BLaER1 (cell line): ENCODE results near the gene C21orf91.

Experiments
- H3K27ac ChIP-seq: shearing (Covaris generic); formaldehyde crosslinking; 2 replicates; pipeline ENCODE4 v1.8.1; 2022
- H3K27me3 ChIP-seq: shearing (Covaris generic); formaldehyde crosslinking; 2 replicates; pipeline ENCODE4 v1.8.1; 2022
- H3K36me3 ChIP-seq: shearing (Covaris generic); formaldehyde crosslinking; 2 replicates; pipeline ENCODE4 v1.8.1; 2022
- H3K4me1 ChIP-seq: shearing (Covaris generic); formaldehyde crosslinking; 2 replicates; pipeline ENCODE4 v1.8.1; 2022
- H3K4me2 ChIP-seq: shearing (Covaris generic); formaldehyde crosslinking; 2 replicates; pipeline ENCODE4 v1.8.1; 2022
- H3K4me3 ChIP-seq: shearing (Covaris generic); formaldehyde crosslinking; 2 replicates; pipeline ENCODE4 v1.8.1; 2022
- H3K9ac ChIP-seq: shearing (Covaris generic); formaldehyde crosslinking; 2 replicates; pipeline ENCODE4 v1.8.1; 2022
- H3K9me3 ChIP-seq: shearing (Covaris generic); formaldehyde crosslinking; 2 replicates; pipeline ENCODE4 v1.8.1; 2022
- H4K20me1 ChIP-seq: shearing (Covaris generic); formaldehyde crosslinking; 2 replicates; pipeline ENCODE4 v1.8.1; 2022
- Cebpa-rat ChIP-seq: shearing (Covaris generic); IDR thresholded peaks from 2 replicates; pipeline ENCODE4 v1.8.1; 2022

Gene C21orf91

GRCh38 chr21:17819114-17819876 is at the start of gene C21orf91:
C21orf91 (minus strand) TSS chr21:17819356; CDS start chr21:17818318, 1,038 bp downstream.
- Histone ChIP-seq H3K27me3 (peaks cover 10% of the 10 kb centered on the region; the same call in 1 of the 2 replicates), H3K9ac (peak within 1 kb of the TSS; percentile 98), H3K4me3 (peak within 1 kb of the TSS; percentile 99), H3K4me1 (peaks cover 28% of the 10 kb centered on the region), H3K27ac (peak within 1 kb of the TSS; percentile 99), H4K20me1 (peaks cover 16% of the 10 kb centered on the region; the same call in 1 of the 2 replicates), H3K36me3 (peaks cover 22% of the 10 kb centered on the region), H3K9me3 (no peaks in the 10 kb centered on the region), H3K4me2 (peak within 1 kb of the TSS; percentile 88)
- TF ChIP-seq Cebpa-rat, result no peak

GRCh38 chr21:17866590-17866989 is 47.4 kb upstream of the C21orf91 start:
- Histone ChIP-seq H3K27me3 (no peaks in the 10 kb centered on the region), H3K4me2 (no peak overlapping the region), H3K4me3 (no peak overlapping the region), H4K20me1 (no peaks in the 10 kb centered on the region), H3K36me3 (no peaks in the 10 kb centered on the region), H3K9ac (no peak overlapping the region), H3K4me1 (no peaks in the 10 kb centered on the region), H3K27ac (no peak overlapping the region), H3K9me3 (no peaks in the 10 kb centered on the region)
- no peak for TF ChIP-seq Cebpa-rat

- no peak overlapping the region for H3K4me3 ChIP-seq
- H3K9me3 ChIP-seq, result no peaks in the 10 kb centered on the region
- H3K4me1 ChIP-seq, result no peaks in the 10 kb centered on the region
- no peak for TF ChIP-seq Cebpa-rat
- no peak overlapping the region for H3K27ac ChIP-seq
- no peak overlapping the region for H3K9ac ChIP-seq
- H3K36me3 ChIP-seq, result no peaks in the 10 kb centered on the region
- no peak overlapping the region for H3K4me2 ChIP-seq
- no peaks in the 10 kb centered on the region for H3K27me3 ChIP-seq
- H4K20me1 ChIP-seq, result no peaks in the 10 kb centered on the region
Measured at GRCh38 chr21:17859661-17860060, 40.5 kb upstream of the C21orf91 start.

GRCh38 chr21:17858747-17859146 is 39.6 kb upstream of the C21orf91 start:
- Histone ChIP-seq H3K9ac (no peak overlapping the region), H3K4me3 (no peak overlapping the region), H3K27ac (no peak overlapping the region), H4K20me1 (no peaks in the 10 kb centered on the region), H3K9me3 (no peaks in the 10 kb centered on the region), H3K4me1 (no peaks in the 10 kb centered on the region), H3K27me3 (no peaks in the 10 kb centered on the region), H3K36me3 (no peaks in the 10 kb centered on the region), H3K4me2 (no peak overlapping the region)
- TF ChIP-seq Cebpa-rat, result no peak

- H4K20me1 ChIP-seq, result no peaks in the 10 kb centered on the region
- no peak overlapping the region for H3K4me2 ChIP-seq
- H3K36me3 ChIP-seq, result no peaks in the 10 kb centered on the region
- H3K4me3 ChIP-seq, result no peak overlapping the region
- no peaks in the 10 kb centered on the region for H3K27me3 ChIP-seq
- no peaks in the 10 kb centered on the region for H3K4me1 ChIP-seq
- no peak overlapping the region for H3K27ac ChIP-seq
- H3K9me3 ChIP-seq, result no peaks in the 10 kb centered on the region
- no peak for TF ChIP-seq Cebpa-rat
- H3K9ac ChIP-seq, result no peak overlapping the region
Measured at GRCh38 chr21:17854745-17855144, 35.6 kb upstream of the C21orf91 start.

- Histone ChIP-seq H3K27me3 (no peaks in the 10 kb centered on the region), H3K36me3 (no peaks in the 10 kb centered on the region), H3K4me1 (no peaks in the 10 kb centered on the region), H3K4me3 (no peak overlapping the region), H3K9ac (no peak overlapping the region), H3K4me2 (no peak overlapping the region), H4K20me1 (no peaks in the 10 kb centered on the region), H3K27ac (no peak overlapping the region), H3K9me3 (no peaks in the 10 kb centered on the region)
- no peak for TF ChIP-seq Cebpa-rat
Measured at GRCh38 chr21:17853393-17854275, 34.5 kb upstream of the C21orf91 start.

- no peaks in the 10 kb centered on the region for H3K9me3 ChIP-seq
- no peaks in the 10 kb centered on the region for H3K36me3 ChIP-seq
- no peak overlapping the region for H3K4me3 ChIP-seq
- H3K27me3 ChIP-seq, result no peaks in the 10 kb centered on the region; the same call in 1 of the 2 replicates
- H3K4me2 ChIP-seq, result no peak overlapping the region
- no peak overlapping the region for H3K27ac ChIP-seq
- H3K9ac ChIP-seq, result no peak overlapping the region
- TF ChIP-seq Cebpa-rat, result no peak
- no peaks in the 10 kb centered on the region for H4K20me1 ChIP-seq
- H3K4me1 ChIP-seq, result no peaks in the 10 kb centered on the region
Measured at GRCh38 chr21:17848228-17848627, 29.1 kb upstream of the C21orf91 start.

GRCh38 chr21:17841103-17841502 is 21.9 kb upstream of the C21orf91 start:
- Histone ChIP-seq H3K27me3 (no peaks in the 10 kb centered on the region; the same call in 1 of the 2 replicates), H3K36me3 (no peaks in the 10 kb centered on the region), H3K9ac (no peak overlapping the region), H4K20me1 (no peaks in the 10 kb centered on the region), H3K4me2 (no peak overlapping the region), H3K4me3 (no peak overlapping the region), H3K9me3 (no peaks in the 10 kb centered on the region), H3K4me1 (no peaks in the 10 kb centered on the region), H3K27ac (no peak overlapping the region)
- no peak for TF ChIP-seq Cebpa-rat

GRCh38 chr21:17834639-17835354 is 15.6 kb upstream of the C21orf91 start:
- Histone ChIP-seq H3K9me3 (no peaks in the 10 kb centered on the region), H3K27ac (no peak overlapping the region), H3K9ac (no peak overlapping the region), H3K36me3 (no peaks in the 10 kb centered on the region), H3K4me3 (no peak overlapping the region), H3K4me1 (no peaks in the 10 kb centered on the region), H4K20me1 (no peaks in the 10 kb centered on the region), H3K4me2 (no peak overlapping the region), H3K27me3 (no peaks in the 10 kb centered on the region)
- no peak for TF ChIP-seq Cebpa-rat
